ENCODE data around the gene TNS3.

DNA sequence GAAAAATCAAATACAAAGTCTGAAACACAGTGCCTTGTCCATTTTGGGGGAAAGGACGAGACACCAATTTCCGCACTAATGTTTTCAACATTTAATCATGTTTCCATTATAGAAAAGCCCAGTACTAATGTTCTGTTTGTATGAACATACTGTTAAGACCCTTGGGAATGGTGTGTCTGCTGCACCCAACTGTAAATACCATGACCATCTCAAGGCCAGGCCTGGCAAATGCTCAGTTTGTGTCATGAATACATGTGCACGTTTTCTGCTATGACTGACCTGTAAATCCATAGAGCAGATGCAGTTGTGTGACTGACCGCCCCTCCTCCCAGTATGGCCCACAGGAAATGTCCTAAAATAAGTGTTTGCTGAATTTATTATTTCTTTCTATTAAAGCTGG lies 270.0 kb downstream of the TNS3 start:
- TF ChIP-seq STAT3 (IDR thresholded peaks at IDR 0.05; ENCODE audit: low read depth, low read length): no peak
- TF ChIP-seq, protein P1, sequence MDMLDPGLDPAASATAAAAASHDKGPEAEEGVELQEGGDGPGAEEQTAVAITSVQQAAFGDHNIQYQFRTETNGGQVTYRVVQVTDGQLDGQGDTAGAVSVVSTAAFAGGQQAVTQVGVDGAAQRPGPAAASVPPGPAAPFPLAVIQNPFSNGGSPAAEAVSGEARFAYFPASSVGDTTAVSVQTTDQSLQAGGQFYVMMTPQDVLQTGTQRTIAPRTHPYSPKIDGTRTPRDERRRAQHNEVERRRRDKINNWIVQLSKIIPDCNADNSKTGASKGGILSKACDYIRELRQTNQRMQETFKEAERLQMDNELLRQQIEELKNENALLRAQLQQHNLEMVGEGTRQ (IDR thresholded peaks at IDR 0.05; ENCODE audit: borderline replicate concordance, low read depth, low read length): no peak
- TF ChIP-seq, protein P2, sequence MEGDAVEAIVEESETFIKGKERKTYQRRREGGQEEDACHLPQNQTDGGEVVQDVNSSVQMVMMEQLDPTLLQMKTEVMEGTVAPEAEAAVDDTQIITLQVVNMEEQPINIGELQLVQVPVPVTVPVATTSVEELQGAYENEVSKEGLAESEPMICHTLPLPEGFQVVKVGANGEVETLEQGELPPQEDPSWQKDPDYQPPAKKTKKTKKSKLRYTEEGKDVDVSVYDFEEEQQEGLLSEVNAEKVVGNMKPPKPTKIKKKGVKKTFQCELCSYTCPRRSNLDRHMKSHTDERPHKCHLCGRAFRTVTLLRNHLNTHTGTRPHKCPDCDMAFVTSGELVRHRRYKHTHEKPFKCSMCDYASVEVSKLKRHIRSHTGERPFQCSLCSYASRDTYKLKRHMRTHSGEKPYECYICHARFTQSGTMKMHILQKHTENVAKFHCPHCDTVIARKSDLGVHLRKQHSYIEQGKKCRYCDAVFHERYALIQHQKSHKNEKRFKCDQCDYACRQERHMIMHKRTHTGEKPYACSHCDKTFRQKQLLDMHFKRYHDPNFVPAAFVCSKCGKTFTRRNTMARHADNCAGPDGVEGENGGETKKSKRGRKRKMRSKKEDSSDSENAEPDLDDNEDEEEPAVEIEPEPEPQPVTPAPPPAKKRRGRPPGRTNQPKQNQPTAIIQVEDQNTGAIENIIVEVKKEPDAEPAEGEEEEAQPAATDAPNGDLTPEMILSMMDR (IDR thresholded peaks at IDR 0.05 in 2 of 3, conservative IDR thresholded peaks at IDR 0.05 in 1 of 3; ENCODE audit: control insufficient read depth in 2 of 3, extremely low read depth in 1 of 3, insufficient read depth in 1 of 3, low read depth in 3 of 3, low read length in 3 of 3): no peak

All from GM12878 (cell line).